ENCODE measurements around the gene KRTAP29-1. TPM values are rescaled to one million over a fixed set of nuclear protein-coding genes. Genes with fewer than 3 reads are reported as not detected.
"Not testable (repeated sequence)": the region's sequence is repeated elsewhere in the genome, so short reads cannot be mapped to it uniquely, and the experiment has no call there.

Gene KRTAP29-1
- total and polyA plus RNA-seq, 12 donors, result not detected

GRCh38 chr17:41287050-41287449 lies 15.6 kb downstream of the KRTAP29-1 start:
- WGBS, 2 donors, result 79 to 87% methylated on average over 3 of the region's 3 CpGs
- no peak overlapping the region for H3K27ac ChIP-seq
- no peaks in the 10 kb centered on the region for H3K4me1 ChIP-seq
- DNase-seq (no peak), ATAC-seq (no peak)
- intact Hi-C loops (cut with DNase I), result no loop called here
- no peak overlapping the region for H3K4me3 ChIP-seq
- peaks cover 0 to 54% (median 14%) of the 10 kb centered on the region in 7 donors for H3K27me3 ChIP-seq
- H3K9me3 ChIP-seq, result no peaks in the 10 kb centered on the region
- TF ChIP-seq CTCF (IDR thresholded peaks at IDR 0.05), result no peak
- no peaks in the 10 kb centered on the region for H3K36me3 ChIP-seq

GRCh38 chr17:41284546-41284945 lies 18.1 kb downstream of the KRTAP29-1 start:
- DNase-seq, result no peak
- no peak for TF ChIP-seq CTCF (IDR thresholded peaks at IDR 0.05)
- 37 to 47% methylated on average over 2 of the region's 2 CpGs for WGBS, 2 donors

GRCh38 chr17:41284043-41284442 lies 18.6 kb downstream of the KRTAP29-1 start:
- ATAC-seq (no peak), DNase-seq (no peak)
- no peak overlapping the region for H3K4me3 ChIP-seq
- WGBS, 2 donors, result 54 to 55% methylated on average over 3 of the region's 3 CpGs
- H3K27me3 ChIP-seq, result peaks cover 0 to 43% (median 5%) of the 10 kb centered on the region in 7 donors
- H3K9me3 ChIP-seq, result peaks cover 0 to 4% (median 0%) of the 10 kb centered on the region in 11 donors
- H3K4me1 ChIP-seq, result no peaks in the 10 kb centered on the region
- H3K36me3 ChIP-seq, result no peaks in the 10 kb centered on the region
- intact Hi-C loops (cut with DNase I), result no loop called here
- H3K27ac ChIP-seq, result no peak overlapping the region
- TF ChIP-seq CTCF (IDR thresholded peaks at IDR 0.05), result no peak

More at GRCh38 chr17:41284546-41284945, 18.1 kb downstream of the KRTAP29-1 start:
- H3K27me3 ChIP-seq, result peaks cover 0 to 44% (median 5%) of the 10 kb centered on the region in 7 donors
- H3K36me3 ChIP-seq, result no peaks in the 10 kb centered on the region
- H3K4me3 ChIP-seq, result no peak overlapping the region
- H3K9me3 ChIP-seq, result peaks cover 0 to 4% (median 0%) of the 10 kb centered on the region in 11 donors
- no peak for ATAC-seq
- no peak overlapping the region for H3K27ac ChIP-seq
- intact Hi-C loops (cut with DNase I), result no loop called here
- H3K4me1 ChIP-seq, result no peaks in the 10 kb centered on the region

GRCh38 chr17:41278176-41278955 lies 24.3 kb downstream of the KRTAP29-1 start:
- WGBS, 2 donors, result 85 to 87% methylated on average over 3 of the region's 3 CpGs
- no peak for DNase-seq
- Histone ChIP-seq H3K9me3 (peaks cover 0 to 4% (median 0%) of the 10 kb centered on the region in 11 donors), H3K4me1 (no peaks in the 10 kb centered on the region), H3K36me3 (no peaks in the 10 kb centered on the region), H3K27ac (no peak overlapping the region), H3K4me3 (no peak overlapping the region), H3K27me3 (peaks cover 0 to 35% (median 20%) of the 10 kb centered on the region in 7 donors)
- intact Hi-C loops (cut with DNase I), result no loop called here
- no peak for ATAC-seq
- TF ChIP-seq CTCF (IDR thresholded peaks at IDR 0.05), result no peak

- H3K27me3 ChIP-seq, result peaks cover 0 to 24% (median 16%) of the 10 kb centered on the region in 7 donors
- H3K27ac ChIP-seq; H3K9me3 ChIP-seq; ATAC-seq; DNase-seq; H3K4me1 ChIP-seq; H3K4me3 ChIP-seq; intact Hi-C loops (cut with DNase I); H3K36me3 ChIP-seq: not testable (repeated sequence)
- WGBS, 2 donors, result 68 to 70% methylated on average over 3 of the region's 3 CpGs
Observed at GRCh38 chr17:41275648-41276190, 26.9 kb downstream of the KRTAP29-1 start, which contains the start of gene KRTAP9-7. Gene KRTAP9-7 (plus strand): TSS chr17:41275698. CDS start chr17:41275698, 0 bp downstream.
